ENCODE results near the gene GMDS.

- TF ChIP-seq OVOL2 (CRISPR knock-in tag; IDR thresholded peaks at IDR 0.05; ENCODE audit: borderline replicate concordance) (no peak), ZNF671 (CRISPR knock-in tag; IDR thresholded peaks at IDR 0.05) (no peak), FOXP1 (CRISPR knock-in tag; IDR thresholded peaks at IDR 0.05; ENCODE audit: borderline replicate concordance) (no peak), CTCF (IDR thresholded peaks at IDR 0.05) (no peak), NFYB (CRISPR knock-in tag; conservative IDR thresholded peaks at IDR 0.05; ENCODE audit: low read depth) (no peak), SMAD3 (CRISPR knock-in tag; IDR thresholded peaks at IDR 0.05; ENCODE audit: borderline replicate concordance) (no peak), CREM (CRISPR knock-in tag; IDR thresholded peaks at IDR 0.05) (no peak), PREB (CRISPR knock-in tag; IDR thresholded peaks at IDR 0.05; ENCODE audit: borderline replicate concordance) (no peak), USF2 (CRISPR knock-in tag; IDR thresholded peaks at IDR 0.05) (no peak), JUN (CRISPR knock-in tag; IDR thresholded peaks at IDR 0.05) (no peak), SP1 (CRISPR knock-in tag; conservative IDR thresholded peaks at IDR 0.05) (no peak), RELA (CRISPR knock-in tag; IDR thresholded peaks at IDR 0.05; ENCODE audit: borderline replicate concordance) (no peak), E2F4 (CRISPR knock-in tag; IDR thresholded peaks at IDR 0.05; ENCODE audit: borderline replicate concordance, low read depth) (no peak)
Observed at GRCh38 chr6:1870251-1870650, 375.2 kb downstream of the GMDS start.

All from WTC11 (cell line).